Measurements from ENCODE around the gene LRTM2.

DNA sequence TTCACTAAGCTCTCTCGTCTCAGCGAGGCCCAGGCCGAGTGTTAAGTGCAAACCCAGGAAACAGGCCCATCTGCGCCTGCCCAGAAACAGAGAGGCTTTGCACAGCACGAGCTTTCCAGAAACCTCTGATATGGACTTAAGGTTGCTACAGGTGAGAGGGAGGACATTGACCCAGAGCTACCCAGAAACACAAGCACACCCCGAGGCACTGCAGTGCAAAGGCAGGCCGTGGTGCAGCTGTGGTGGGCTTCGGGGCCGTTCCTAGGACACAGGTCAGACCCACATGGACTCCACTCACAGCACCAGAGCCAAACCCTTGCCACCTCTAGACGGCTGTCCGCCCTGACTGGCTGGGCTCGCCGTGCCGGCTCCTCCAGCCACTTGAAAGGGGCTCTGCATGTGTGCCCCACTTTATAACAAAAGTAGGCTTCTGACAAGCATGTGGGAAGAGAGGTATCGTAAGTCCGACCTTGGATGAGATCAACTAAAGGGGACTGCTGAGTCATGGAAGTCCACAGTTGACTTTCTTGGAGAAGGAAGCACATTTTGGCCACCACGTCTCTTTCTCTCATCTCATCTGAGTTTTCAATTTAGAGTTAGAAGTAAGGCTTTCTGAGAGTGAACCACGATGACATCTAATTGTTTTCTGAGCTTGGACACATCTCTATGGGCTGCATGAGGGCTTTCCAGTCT lies 59.9 kb downstream of the LRTM2 start:
- TF ChIP-seq CTCF (conservative IDR thresholded peaks at IDR 0.05) (no peak), EZH2 (IDR thresholded peaks at IDR 0.05; ENCODE audit: low read depth) (no peak)

All from PC-9 (cell line).